HepG2 (cell line): ENCODE results near the gene LINGO3. TPM values are rescaled to one million over a fixed set of nuclear protein-coding genes. Genes with fewer than 3 reads are reported as not detected.

Experiments
- ELF3 ChIP-seq: IDR thresholded peaks from 2 replicates; pipeline ENCODE4 v1.6.1; 2016; ENCODE audit warnings: missing genetic modification reagents, missing compliant biosample characterization
- GPBP1L1 ChIP-seq: sonication (generic); formaldehyde crosslinking; IDR thresholded peaks from 2 replicates; pipeline ENCODE4 v1.5.0; 2020; ENCODE audit warnings: mild to moderate bottlenecking, missing genetic modification reagents
- HOXA3 ChIP-seq: sonication (generic); formaldehyde crosslinking; IDR thresholded peaks from 2 replicates; pipeline ENCODE4 v1.5.0; 2020; ENCODE audit warnings: missing genetic modification reagents
- JARID2 ChIP-seq: sonication (generic); formaldehyde crosslinking; IDR thresholded peaks from 2 replicates; pipeline ENCODE4 v1.8.1; 2023; ENCODE audit warnings: missing genetic modification reagents, inconsistent platforms; ENCODE audit not compliant: insufficient replicate concordance
- KDM3A ChIP-seq: IDR thresholded peaks from 2 replicates; pipeline ENCODE4 v1.6.1; 2018; ENCODE audit warnings: low read depth, missing compliant biosample characterization
- MAF1 ChIP-seq: sonication (generic); formaldehyde crosslinking; IDR thresholded peaks from 2 replicates; pipeline ENCODE4 v1.5.0; 2020; ENCODE audit warnings: missing genetic modification reagents, borderline replicate concordance
- MTA1 ChIP-seq: sonication (generic); formaldehyde crosslinking; IDR thresholded peaks from 2 replicates; pipeline ENCODE4 v1.4.0; 2020; ENCODE audit warnings: missing genetic modification reagents, mild to moderate bottlenecking, borderline replicate concordance
- RBM39 ChIP-seq: fragments of 200-400 bp; formaldehyde crosslinking; IDR thresholded peaks from one replicate; pipeline ENCODE4 v1.6.1; 2018; ENCODE audit warnings: antibody characterized with exemption, mild to moderate bottlenecking, low read depth, low read length; ENCODE audit not compliant: poor library complexity, severe bottlenecking
- SPEN ChIP-seq: sonication (generic); formaldehyde crosslinking; IDR thresholded peaks from 2 replicates; pipeline ENCODE4 v1.5.1; 2020; ENCODE audit warnings: low read depth, mild to moderate bottlenecking, missing genetic modification reagents
- TBX3 ChIP-seq: fragments of 450-650 bp; IDR thresholded peaks from 2 replicates; pipeline ENCODE4 v1.6.1; 2017; ENCODE audit warnings: antibody characterized with exemption, mild to moderate bottlenecking, inconsistent platforms, borderline replicate concordance
- THAP8 ChIP-seq: sonication (generic); formaldehyde crosslinking; IDR thresholded peaks from 2 replicates; pipeline ENCODE4 v1.5.1; 2020; ENCODE audit warnings: missing genetic modification reagents, mild to moderate bottlenecking, borderline replicate concordance
- TRAFD1 ChIP-seq: sonication (generic); formaldehyde crosslinking; IDR thresholded peaks from 2 replicates; pipeline ENCODE4 v1.5.1; 2020; ENCODE audit warnings: missing genetic modification reagents, mild to moderate bottlenecking, borderline replicate concordance
- XBP1 ChIP-seq: sonication (generic); formaldehyde crosslinking; IDR thresholded peaks from 2 replicates; pipeline ENCODE4 v1.5.0; 2020; ENCODE audit warnings: missing genetic modification reagents
- ZNF17 ChIP-seq: sonication (generic); formaldehyde crosslinking; IDR thresholded peaks from 2 replicates; pipeline ENCODE4 v1.5.0; 2020; ENCODE audit warnings: mild to moderate bottlenecking, missing genetic modification reagents
- ZNF280B ChIP-seq: sonication (generic); formaldehyde crosslinking; IDR thresholded peaks from 2 replicates; pipeline ENCODE4 v1.5.0; 2020; ENCODE audit warnings: missing genetic modification reagents, mild to moderate bottlenecking, borderline replicate concordance
- ZNF335 ChIP-seq: sonication (generic); formaldehyde crosslinking; IDR thresholded peaks from 2 replicates; pipeline ENCODE4 v1.4.0; 2020; ENCODE audit warnings: missing genetic modification reagents
- ZNF34 ChIP-seq: sonication (generic); formaldehyde crosslinking; IDR thresholded peaks from 2 replicates; pipeline ENCODE4 v1.4.0; 2020; ENCODE audit warnings: mild to moderate bottlenecking, missing genetic modification reagents, borderline replicate concordance
- ZNF549 ChIP-seq: sonication (generic); formaldehyde crosslinking; IDR thresholded peaks from 2 replicates; pipeline ENCODE4 v1.5.0; 2020; ENCODE audit warnings: missing genetic modification reagents
- ZNF687 ChIP-seq: sonication (generic); formaldehyde crosslinking; IDR thresholded peaks from 2 replicates; pipeline ENCODE4 v1.5.1; 2020; ENCODE audit warnings: mild to moderate bottlenecking, missing genetic modification reagents, moderate library complexity
- polyA plus RNA-seq, 8 experiments: library from polyadenylated mRNA; depleted of rRNA in 3 of 8; stranded (reverse) in 7 of 8; unstranded in 1 of 8; fragments of >200 nt; fragmentation: Illumina TruSeq in 4 of 8; extraction: Trizol in 4 of 8; gene quantifications; 2 replicates each; pipeline versions ENCODE4 v1.2.1 to v1.2.3, GENCODE V29; 2011 to 2016; ENCODE audit warnings: low read depth in 4 of 8, missing spikeins in 1 of 8, mixed read lengths in 1 of 8; ENCODE audit not compliant: insufficient read depth in 1 of 8
- total RNA-seq, 5 experiments: library from RNA; depleted of rRNA; stranded (reverse); fragments of >200 nt; fragmentation: Illumina TruSeq; extraction: Trizol; gene quantifications; 2 replicates each; pipeline ENCODE4 v1.2.3, GENCODE V29; 2016; ENCODE audit warnings: low read depth in 1 of 5

Gene LINGO3
- total and polyA plus RNA-seq, 2 of the 13 experiments (the other 11 are each of a cell fraction or from before 2014, with no cell fraction given), result not detected

GRCh38 chr19:2278459-2279158 lies 29.3 kb downstream of the LINGO3 start (continued):
- no peak for TF ChIP-seq GPBP1L1 (CRISPR knock-in tag)
- TF ChIP-seq TRAFD1 (CRISPR knock-in tag), result no peak
- no peak for TF ChIP-seq MAF1 (CRISPR knock-in tag)
- TF ChIP-seq ZNF34, result no peak
- TF ChIP-seq KDM3A (CRISPR knock-in tag), result no peak
- TF ChIP-seq MTA1 (CRISPR knock-in tag), result no peak
- no peak for TF ChIP-seq ZNF335 (CRISPR knock-in tag)
- peak; percentile 45 for TF ChIP-seq ZNF687 (CRISPR knock-in tag)
- no peak for TF ChIP-seq RBM39
- TF ChIP-seq SPEN, result no peak
- TF ChIP-seq ZNF280B, result no peak
- no peak for TF ChIP-seq ZNF549 (CRISPR knock-in tag)
- TF ChIP-seq THAP8 (CRISPR knock-in tag), result 0 out of 2 replicates have a peak, but pooled peaks have one; percentile 20
- no peak for TF ChIP-seq JARID2 (CRISPR knock-in tag)
- peak; percentile 42; the same call in 1 of the 2 replicates for TF ChIP-seq HOXA3 (CRISPR knock-in tag)
- no peak for TF ChIP-seq ZNF17 (CRISPR knock-in tag)
- TF ChIP-seq TBX3, result no peak
- no peak for TF ChIP-seq ELF3 (CRISPR knock-in tag)
- no peak for TF ChIP-seq XBP1 (CRISPR knock-in tag)
